KG1 (cell line): ENCODE results near the gene MICB.
"Not testable (repeated sequence)": the region's sequence is repeated elsewhere in the genome, so short reads cannot be mapped to it uniquely, and the experiment has no call there.

Source experiments
- DNase-seq: peaks from one replicate; lab custom pipeline; 2025; lab: John Stamatoyannopoulos, UW

MICB gene

GRCh38 chr6:31474871-31475286, 23.1 kb upstream of the MICB start:
- no peak for DNase-seq

DNA sequence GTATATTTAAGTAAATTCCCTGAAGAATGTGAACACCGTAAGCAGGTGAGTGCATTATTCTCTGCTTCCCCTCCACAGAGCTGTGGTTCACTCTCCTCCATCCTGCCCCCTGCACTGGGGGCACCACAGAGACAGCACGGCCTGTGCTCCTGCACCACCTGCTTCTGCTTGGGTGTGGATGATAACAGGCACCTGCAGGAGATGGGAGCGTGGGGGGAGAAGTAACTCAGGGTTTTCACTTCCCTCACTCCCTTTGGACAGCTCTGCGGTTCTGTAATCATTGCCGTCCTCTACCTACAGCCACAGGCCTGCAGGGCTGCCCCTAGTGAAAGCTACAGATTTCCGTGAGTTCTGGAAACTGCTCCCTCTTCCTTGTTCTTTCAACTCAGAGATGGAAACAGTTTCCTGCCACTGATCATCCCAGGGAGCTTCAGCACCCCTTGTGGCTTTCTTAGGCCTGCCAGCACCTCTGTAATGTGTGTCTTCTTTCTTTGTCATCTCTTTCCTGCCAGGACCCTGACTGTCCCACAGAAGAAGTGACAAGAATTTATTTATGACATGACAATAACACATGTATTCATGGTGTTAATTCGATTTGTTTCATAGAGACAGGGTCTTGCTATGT, 21.3 kb upstream of the MICB start:
- DNase-seq: no peak

DNA sequence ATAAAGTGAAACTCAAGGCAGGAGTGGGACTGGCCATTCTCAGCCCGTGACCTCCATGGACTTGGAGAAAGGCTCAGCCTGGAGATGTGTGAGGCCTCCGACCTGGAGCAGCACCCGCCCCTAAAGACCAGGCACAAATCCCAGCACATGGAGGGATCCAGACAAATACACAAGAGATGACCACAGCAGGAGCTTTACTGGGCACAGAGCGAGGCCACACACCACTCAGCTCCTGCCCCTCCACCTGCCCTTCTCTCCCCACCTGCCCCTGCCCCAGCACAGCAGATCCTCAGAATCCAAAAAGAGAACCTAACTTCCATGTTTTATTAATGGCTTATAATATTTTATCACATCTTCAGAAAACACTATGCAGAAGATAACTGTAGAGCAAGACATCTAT, 20.4 kb upstream of the MICB start:
- no peak for DNase-seq

DNA sequence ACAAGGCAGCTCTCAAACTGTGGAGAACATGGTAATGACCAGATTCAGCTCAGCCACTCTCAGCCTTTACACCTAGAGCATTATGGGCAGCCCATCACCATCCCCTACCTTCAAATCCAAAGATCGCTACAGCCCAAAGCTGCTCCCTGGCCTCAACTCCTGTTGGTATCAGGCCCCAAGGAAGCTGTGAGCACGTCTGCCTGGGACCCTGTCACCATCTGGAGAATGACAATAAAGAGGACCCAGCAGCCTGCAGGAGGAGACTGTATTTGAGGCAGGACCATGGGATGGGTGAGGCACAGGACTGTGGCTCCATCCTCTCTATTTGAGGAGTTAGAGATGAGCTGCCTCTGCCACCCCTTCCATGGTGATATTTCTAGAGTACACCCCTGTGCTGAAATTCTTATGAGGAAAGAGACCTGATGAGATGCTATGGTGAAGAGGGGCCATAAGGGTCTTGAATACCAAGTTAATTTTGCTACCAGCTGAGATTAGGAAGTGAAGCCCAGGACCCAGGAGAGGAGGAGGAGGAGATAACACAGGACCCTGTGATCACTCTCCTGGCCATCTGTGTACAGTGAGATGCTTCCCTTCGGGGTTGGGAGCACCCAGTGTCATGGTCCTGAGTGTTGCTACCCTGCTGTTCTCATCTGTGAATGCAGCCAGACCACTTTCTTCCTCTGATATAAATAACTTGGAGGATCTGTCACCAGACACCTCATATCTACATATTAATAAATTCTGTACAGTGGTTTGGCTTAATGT, 19.6 kb upstream of the MICB start:
- DNase-seq: no peak

DNA sequence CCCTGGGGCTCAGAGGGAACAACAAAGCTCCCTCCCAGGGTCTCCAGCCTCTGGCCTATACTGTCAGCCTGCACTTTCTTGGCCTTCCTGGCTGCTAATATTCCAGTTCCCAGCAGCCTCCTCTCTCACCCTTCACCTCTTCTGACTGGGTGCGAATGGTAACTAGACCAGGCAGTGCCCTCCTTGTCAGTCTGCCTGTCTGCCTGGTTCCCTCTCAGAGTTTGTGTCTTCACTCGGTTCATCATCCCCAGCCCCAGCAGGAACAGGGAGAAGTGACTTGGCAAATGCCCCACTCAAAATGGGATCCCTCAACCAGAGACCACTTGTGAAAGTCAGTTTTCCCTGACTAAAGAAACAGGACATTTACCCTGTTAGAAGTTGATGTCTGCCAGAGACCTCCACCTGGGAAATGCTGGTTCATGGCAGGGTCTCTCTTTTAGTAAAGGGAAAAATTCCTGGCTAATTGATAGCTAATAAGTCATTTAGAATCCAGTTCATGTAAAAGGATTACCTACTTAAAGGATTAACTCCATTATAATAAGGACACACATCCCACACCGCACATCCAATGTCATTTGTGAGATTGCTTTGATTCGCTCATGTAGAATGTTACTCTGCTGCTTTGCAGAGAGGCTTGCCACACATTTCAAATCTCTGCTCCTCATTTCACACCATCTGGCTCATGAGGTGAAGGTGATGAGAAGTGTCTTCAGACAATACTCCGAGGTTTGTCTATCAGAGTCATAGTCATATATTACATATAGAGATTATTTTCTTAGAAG, 18.6 kb upstream of the MICB start:
- no peak for DNase-seq

DNA sequence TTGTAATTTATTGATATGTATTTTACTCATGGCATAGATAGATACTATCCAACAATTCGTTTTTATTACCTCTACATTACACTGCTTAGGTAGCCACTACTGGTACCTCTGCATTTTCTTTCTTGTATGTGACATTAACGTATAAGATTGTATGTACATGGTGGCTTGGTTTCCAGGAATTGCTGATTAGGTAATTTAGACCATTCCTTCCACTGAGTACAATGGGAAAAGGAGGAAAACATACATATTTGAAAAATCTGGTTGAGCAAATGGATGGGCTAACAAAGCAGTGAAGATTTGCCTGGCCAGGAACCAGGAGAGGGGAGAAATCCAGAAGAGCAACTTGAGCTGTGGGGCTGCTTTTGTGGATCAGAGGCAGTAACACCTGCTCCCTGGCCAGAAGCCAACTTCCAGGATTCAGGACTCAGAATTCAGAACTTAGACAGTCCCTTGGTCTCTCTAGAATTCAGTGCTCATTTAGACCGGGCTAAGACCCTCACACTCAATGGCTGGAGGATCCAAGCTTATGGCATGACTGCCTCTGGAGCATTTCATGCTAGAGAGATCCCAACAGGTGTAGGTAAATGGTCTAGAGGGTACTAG, 17.9 kb upstream of the MICB start:
- no peak for DNase-seq

DNA sequence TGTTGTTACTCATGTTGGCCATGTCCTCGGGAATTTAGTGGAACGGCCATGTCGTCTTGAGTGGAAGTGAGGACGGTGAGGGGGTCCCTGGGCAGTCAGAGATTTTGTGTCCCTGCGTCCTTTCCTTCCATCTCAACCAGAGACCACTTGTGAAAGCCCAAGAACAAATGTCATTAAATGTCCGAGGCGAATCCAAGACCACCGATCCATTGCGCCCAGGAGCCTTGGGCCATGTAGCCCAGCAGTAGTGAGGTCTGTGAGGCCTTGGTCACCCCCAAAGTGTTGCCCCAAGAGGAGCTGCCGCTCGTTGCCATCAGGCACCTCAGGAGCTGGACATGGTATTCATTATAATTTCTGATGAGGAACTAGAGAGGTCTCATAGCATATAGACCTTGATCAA, 17.4 kb upstream of the MICB start:
- no peak for DNase-seq

- no peak for DNase-seq
Observed at GRCh38 chr6:31483392-31483791, 14.6 kb upstream of the MICB start.

DNA sequence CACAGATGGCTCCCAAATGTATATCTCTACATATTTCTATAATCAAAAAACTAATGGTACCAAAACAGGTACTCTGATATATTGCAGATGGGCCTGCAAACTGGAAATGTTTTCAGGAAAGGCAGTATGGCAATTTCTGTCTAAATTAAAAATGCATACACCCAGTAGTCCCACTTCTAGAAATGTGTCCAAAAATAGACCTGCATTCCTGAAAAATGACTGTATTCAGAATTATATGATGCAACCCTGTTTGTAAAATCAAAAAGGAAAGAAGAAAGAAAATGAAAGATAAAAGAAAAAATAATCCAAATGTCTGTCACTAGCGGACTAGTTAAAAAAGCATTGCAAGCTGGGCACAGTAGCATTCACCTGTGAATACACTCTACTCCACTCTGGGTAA, 12.9 kb upstream of the MICB start:
- DNase-seq: no peak

- not testable (repeated sequence) for DNase-seq
Observed at GRCh38 chr6:31486065-31486837, 11.7 kb upstream of the MICB start.

- DNase-seq: not testable (repeated sequence)
Observed at GRCh38 chr6:31487674-31488073, 10.3 kb upstream of the MICB start.

DNA sequence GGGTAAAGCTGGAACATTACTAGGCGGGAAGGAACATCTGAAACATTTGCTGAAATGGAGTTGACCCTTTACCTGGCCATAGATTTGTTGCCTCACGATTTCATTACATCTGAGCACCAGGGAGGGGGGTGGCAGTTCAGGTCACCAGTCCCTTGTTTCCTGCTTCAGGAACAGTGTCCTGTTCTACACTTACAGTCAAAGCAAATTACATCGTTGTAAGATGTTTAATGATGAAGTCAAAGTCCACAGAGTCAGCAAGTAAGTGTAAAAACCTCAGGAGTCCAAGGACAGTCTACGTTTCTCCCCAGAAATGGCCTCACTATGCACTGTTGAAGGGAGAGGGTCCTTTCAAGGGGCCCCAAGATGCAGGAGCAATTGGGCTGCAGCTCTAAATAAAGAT, 8.9 kb upstream of the MICB start:
- DNase-seq: no peak

- no peak for DNase-seq
Observed at GRCh38 chr6:31490115-31490873, 7.7 kb upstream of the MICB start.

DNA sequence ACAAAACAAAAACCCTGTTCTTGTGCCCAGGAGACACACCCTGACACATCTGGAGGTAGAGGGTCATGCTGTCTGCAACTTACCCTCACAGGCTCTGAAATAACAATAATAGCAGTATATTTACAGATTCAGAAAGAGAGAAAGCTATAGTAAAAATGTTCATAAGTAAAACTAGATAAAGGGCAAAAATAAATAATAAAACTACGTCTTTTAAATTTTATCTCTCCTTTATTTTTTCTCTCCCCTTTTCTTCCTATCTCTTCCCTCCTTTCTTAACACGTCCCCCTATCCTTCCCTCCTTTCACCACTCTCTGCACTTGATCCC, 4.4 kb upstream of the MICB start:
- DNase-seq: not testable (repeated sequence)

- peak; percentile 90 for DNase-seq
Observed at GRCh38 chr6:31493875-31494694, 3.9 kb upstream of the MICB start.

GRCh38 chr6:31495580-31495979, 2.4 kb upstream of the MICB start:
- DNase-seq: no peak

- DNase-seq: not testable (repeated sequence)
Observed at GRCh38 chr6:31496826-31497225, 1.1 kb upstream of the MICB start.

GRCh38 chr6:31498748-31499147, 803 bp downstream of the MICB start:
- DNase-seq: no peak

GRCh38 chr6:31499648-31500047, 1.7 kb downstream of the MICB start:
- DNase-seq: not testable (repeated sequence)

- no peak for DNase-seq
Observed at GRCh38 chr6:31502586-31502985, 4.6 kb downstream of the MICB start.
